ENCODE results near the gene HEY2. TPM values are rescaled to one million over a fixed set of nuclear protein-coding genes. Genes with fewer than 3 reads are reported as not detected.

Gene HEY2
- total RNA-seq, 1 donor from 2014 or later, result 9.6 TPM

- H3K36me3 Mint-ChIP-seq, result no peaks in the 10 kb centered on the region
- peak overlapping the region; percentile 81 for H3K4me3 Mint-ChIP-seq
- no peaks in the 10 kb centered on the region for H3K27me3 Mint-ChIP-seq (ENCODE audit: low read depth)
- no peak for DNase-seq (ENCODE audit: low spot score in 2 of 2, unreplicated experiment in 2 of 2)
- H3K27ac Mint-ChIP-seq, result peak overlapping the region; percentile 90
- no peak for TF ChIP-seq CTCF (IDR thresholded peaks at IDR 0.05; ENCODE audit: unreplicated experiment)
- H3K9me3 Mint-ChIP-seq, result no peaks in the 10 kb centered on the region
- peaks cover 35% of the 10 kb centered on the region for H3K4me1 Mint-ChIP-seq
Observed at GRCh38 chr6:125789167-125789566, 39.7 kb downstream of the HEY2 start.

GRCh38 chr6:125789576-125790357 is 40.3 kb downstream of the HEY2 start:
- H3K9me3 Mint-ChIP-seq, result no peaks in the 10 kb centered on the region
- H3K27ac Mint-ChIP-seq, result peak overlapping the region; percentile 90
- DNase-seq (ENCODE audit: low spot score in 2 of 2, unreplicated experiment in 2 of 2), result peak in 1 of 2 experiments; percentile 42
- peak overlapping the region; percentile 81 for H3K4me3 Mint-ChIP-seq
- H3K36me3 Mint-ChIP-seq, result no peaks in the 10 kb centered on the region
- TF ChIP-seq CTCF (IDR thresholded peaks at IDR 0.05; ENCODE audit: unreplicated experiment), result no peak
- no peaks in the 10 kb centered on the region for H3K27me3 Mint-ChIP-seq (ENCODE audit: low read depth)
- H3K4me1 Mint-ChIP-seq, result peaks cover 38% of the 10 kb centered on the region

GRCh38 chr6:125790358-125791150 is 41.1 kb downstream of the HEY2 start, which contains the start of gene NCOA7:
Gene NCOA7 (plus strand): TSS chr6:125790960. CDS start chr6:125815355, 24,395 bp downstream.
- Mint-ChIP-seq H3K27ac (peak within 1 kb of the TSS; percentile 90), H3K4me3 (peak within 1 kb of the TSS; percentile 82), H3K27me3 (ENCODE audit: low read depth) (no peaks in the 10 kb centered on the region), H3K4me1 (peaks cover 38% of the 10 kb centered on the region), H3K36me3 (no peaks in the 10 kb centered on the region), H3K9me3 (no peaks in the 10 kb centered on the region)
- peak; percentile 45 to 74 for DNase-seq (ENCODE audit: low spot score in 2 of 2, unreplicated experiment in 2 of 2)
- no peak for TF ChIP-seq CTCF (IDR thresholded peaks at IDR 0.05; ENCODE audit: unreplicated experiment)

- peak overlapping the region; percentile 82 for H3K4me3 Mint-ChIP-seq
- no peak for TF ChIP-seq CTCF (IDR thresholded peaks at IDR 0.05; ENCODE audit: unreplicated experiment)
- peak overlapping the region; percentile 75 for H3K27ac Mint-ChIP-seq
- no peak for DNase-seq (ENCODE audit: low spot score in 2 of 2, unreplicated experiment in 2 of 2)
- no peaks in the 10 kb centered on the region for H3K27me3 Mint-ChIP-seq (ENCODE audit: low read depth)
- H3K9me3 Mint-ChIP-seq, result no peaks in the 10 kb centered on the region
- peaks cover 38% of the 10 kb centered on the region for H3K4me1 Mint-ChIP-seq
- H3K36me3 Mint-ChIP-seq, result no peaks in the 10 kb centered on the region
Observed at GRCh38 chr6:125791151-125791819, 41.9 kb downstream of the HEY2 start.

GRCh38 chr6:125791820-125792165 is 42.4 kb downstream of the HEY2 start:
- Mint-ChIP-seq H3K4me1 (peaks cover 38% of the 10 kb centered on the region), H3K36me3 (no peaks in the 10 kb centered on the region), H3K27me3 (ENCODE audit: low read depth) (no peaks in the 10 kb centered on the region), H3K4me3 (peak overlapping the region; percentile 82), H3K27ac (peak overlapping the region; percentile 75), H3K9me3 (no peaks in the 10 kb centered on the region)
- no peak for TF ChIP-seq CTCF (IDR thresholded peaks at IDR 0.05; ENCODE audit: unreplicated experiment)
- DNase-seq (ENCODE audit: low spot score in 2 of 2, unreplicated experiment in 2 of 2), result no peak
